Caco-2 (cell line): ENCODE measurements around the gene NOL11. TPM values are rescaled to one million over a fixed set of nuclear protein-coding genes. Genes with fewer than 3 reads are reported as not detected.

Experiments used
- BruUV-seq: library from RNA; stranded (reverse); fragments of 400-500 nt; replicated peaks from 2 replicates; lab custom pipeline; 2021; lab: Mats Ljungman, UMichigan
- CTCF ChIA-PET: fragments of 300-600 bp; sonication (Branson Sonifier 250); formaldehyde crosslinking; loops from one replicate; lab custom pipeline; 2022; ENCODE audit warnings: antibody characterized with exemption; lab: Charles Lee
- POLR2A ChIA-PET: fragments of 300-600 bp; sonication (Branson Sonifier 250); formaldehyde crosslinking; loops from one replicate; lab custom pipeline; 2022; ENCODE audit warnings: antibody characterized with exemption; lab: Charles Lee
- DNase-seq, 2 experiments: peaks; one replicate each; pipeline versions ENCODE4 v3.0.0 to v3.0.0-alpha.2; 2020 to 2022
- H3K27me3 ChIP-seq: replicated peaks from 2 replicates; pipeline ENCODE4 v1.6.0; 2011; ENCODE audit warnings: low read length; ENCODE audit not compliant: control insufficient read depth, insufficient read depth
- H3K36me3 ChIP-seq: 2 replicates; pipeline ENCODE4 v1.5.1; 2011; ENCODE audit warnings: low read length; ENCODE audit not compliant: control insufficient read depth, insufficient read depth
- H3K4me1 ChIP-seq: fragments of 250-450 bp; sonication (Bioruptor Pico); 2 replicates; pipeline ENCODE4 v1.5.1; 2020; ENCODE audit warnings: mild to moderate bottlenecking
- H3K4me3 ChIP-seq: 2 replicates; pipeline ENCODE4 v1.5.1; 2011; ENCODE audit warnings: low read depth, mild to moderate bottlenecking, control low read depth, low read length
- H3K9me3 ChIP-seq: fragments of 250-450 bp; sonication (Bioruptor Pico); 2 replicates; pipeline ENCODE4 v1.5.1; 2020; ENCODE audit warnings: mild to moderate bottlenecking, moderate library complexity
- H3K27ac Mint-ChIP-seq: one replicate; pipeline ENCODE4 v1.8.0; 2022; ENCODE audit warnings: mixed read lengths; ENCODE audit not compliant: unreplicated experiment
- H3K27me3 Mint-ChIP-seq: one replicate; pipeline ENCODE4 v1.8.0; 2022; ENCODE audit warnings: mixed read lengths; ENCODE audit not compliant: insufficient read depth, unreplicated experiment
- H3K36me3 Mint-ChIP-seq: one replicate; pipeline ENCODE4 v1.8.0; 2022; ENCODE audit warnings: mild to moderate bottlenecking, mixed read lengths; ENCODE audit not compliant: insufficient read depth, unreplicated experiment
- H3K4me1 Mint-ChIP-seq: one replicate; pipeline ENCODE4 v1.8.0; 2022; ENCODE audit warnings: low read depth, mixed read lengths; ENCODE audit not compliant: unreplicated experiment
- H3K4me3 Mint-ChIP-seq: one replicate; pipeline ENCODE4 v1.8.0; 2022; ENCODE audit warnings: mild to moderate bottlenecking, moderate library complexity, mixed read lengths; ENCODE audit not compliant: unreplicated experiment
- H3K9me3 Mint-ChIP-seq: one replicate; pipeline ENCODE4 v1.8.0; 2022; ENCODE audit warnings: mixed read lengths; ENCODE audit not compliant: unreplicated experiment
- intact Hi-C: fragments of 100-400 bp; cut with micrococcal nuclease; formaldehyde crosslinking; loops from one replicate; pipeline ENCODE4 v1.10.0; 2022; ENCODE audit not compliant: unreplicated experiment
- total RNA-seq: library from RNA; stranded (reverse); gene quantifications from 2 replicates; pipeline ENCODE4 v1.2.3, GENCODE V29; 2022
- TF ChIP-seq, protein P1 (sequence below), 2 experiments: fragments of 200-600 bp in 1 of 2; IDR thresholded peaks; 1 replicate in 1 of 2; 2 replicates in 1 of 2; pipeline versions ENCODE4 v1.5.1 to v1.8.0; 2011 to 2022; ENCODE audit warnings: antibody characterized with exemption in 1 of 2, control low read depth in 1 of 2, inconsistent platforms in 1 of 2, low read depth in 1 of 2, low read length in 1 of 2, mild to moderate bottlenecking in 1 of 2, moderate library complexity in 1 of 2; ENCODE audit not compliant: insufficient read depth in 1 of 2, severe bottlenecking in 1 of 2, unreplicated experiment in 1 of 2

The NOL11 gene
- total RNA-seq, 1 experiment from 2014 or later, result 73.6 TPM

DNA sequence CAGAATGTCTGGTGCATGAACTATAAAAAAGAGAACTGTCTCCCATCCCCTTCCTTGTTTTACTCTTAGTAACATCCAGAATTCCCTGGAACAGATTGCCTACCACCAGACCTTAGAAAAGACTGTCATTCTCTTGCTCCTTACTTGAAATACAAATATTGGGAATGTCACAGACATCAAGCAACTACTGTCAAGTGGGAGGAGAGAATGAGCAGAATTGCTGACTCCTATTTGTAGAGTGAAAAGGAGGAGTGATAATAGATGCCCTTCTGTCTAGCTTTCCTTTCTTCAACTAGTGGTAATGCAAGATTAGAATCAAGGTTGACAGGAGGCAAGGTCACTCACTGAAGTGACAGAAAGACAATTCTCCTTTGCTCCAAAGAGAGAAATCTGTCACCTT is 23.9 kb upstream of the NOL11 start:
- Mint-ChIP-seq H3K27me3 (peaks cover 5% of the 10 kb centered on the region), H3K36me3 (no peaks in the 10 kb centered on the region), H3K27ac (no peak overlapping the region), H3K9me3 (no peaks in the 10 kb centered on the region), H3K4me3 (no peak overlapping the region), H3K4me1 (peaks cover 6% of the 10 kb centered on the region)
- CTCF ChIA-PET, result no interaction called here
- no peaks in the 10 kb centered on the region for H3K9me3 ChIP-seq
- no peaks in the 10 kb centered on the region for H3K27me3 ChIP-seq
- no peaks in the 10 kb centered on the region for H3K36me3 ChIP-seq
- TF ChIP-seq, protein P1, sequence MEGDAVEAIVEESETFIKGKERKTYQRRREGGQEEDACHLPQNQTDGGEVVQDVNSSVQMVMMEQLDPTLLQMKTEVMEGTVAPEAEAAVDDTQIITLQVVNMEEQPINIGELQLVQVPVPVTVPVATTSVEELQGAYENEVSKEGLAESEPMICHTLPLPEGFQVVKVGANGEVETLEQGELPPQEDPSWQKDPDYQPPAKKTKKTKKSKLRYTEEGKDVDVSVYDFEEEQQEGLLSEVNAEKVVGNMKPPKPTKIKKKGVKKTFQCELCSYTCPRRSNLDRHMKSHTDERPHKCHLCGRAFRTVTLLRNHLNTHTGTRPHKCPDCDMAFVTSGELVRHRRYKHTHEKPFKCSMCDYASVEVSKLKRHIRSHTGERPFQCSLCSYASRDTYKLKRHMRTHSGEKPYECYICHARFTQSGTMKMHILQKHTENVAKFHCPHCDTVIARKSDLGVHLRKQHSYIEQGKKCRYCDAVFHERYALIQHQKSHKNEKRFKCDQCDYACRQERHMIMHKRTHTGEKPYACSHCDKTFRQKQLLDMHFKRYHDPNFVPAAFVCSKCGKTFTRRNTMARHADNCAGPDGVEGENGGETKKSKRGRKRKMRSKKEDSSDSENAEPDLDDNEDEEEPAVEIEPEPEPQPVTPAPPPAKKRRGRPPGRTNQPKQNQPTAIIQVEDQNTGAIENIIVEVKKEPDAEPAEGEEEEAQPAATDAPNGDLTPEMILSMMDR (IDR thresholded peaks at IDR 0.05; ENCODE audit: insufficient read depth in 1 of 2, low read depth in 1 of 2, low read length in 1 of 2, severe bottlenecking in 1 of 2, unreplicated experiment in 1 of 2), result no peak
- intact Hi-C loops, result no loop called here
- POLR2A ChIA-PET, result no interaction called here
- H3K4me3 ChIP-seq, result no peak overlapping the region
- no TSS peak for BruUV-seq
- DNase-seq, result no peak
- no peaks in the 10 kb centered on the region for H3K4me1 ChIP-seq

GRCh38 chr17:67696347-67696746 is 21.4 kb upstream of the NOL11 start:
- TF ChIP-seq, protein P1 (IDR thresholded peaks at IDR 0.05; ENCODE audit: insufficient read depth in 1 of 2, low read depth in 1 of 2, low read length in 1 of 2, severe bottlenecking in 1 of 2, unreplicated experiment in 1 of 2), result no peak
- Mint-ChIP-seq H3K27ac (no peak overlapping the region), H3K4me3 (no peak overlapping the region), H3K36me3 (no peaks in the 10 kb centered on the region), H3K4me1 (peaks cover 6% of the 10 kb centered on the region), H3K9me3 (no peaks in the 10 kb centered on the region), H3K27me3 (peaks cover 5% of the 10 kb centered on the region)
- Histone ChIP-seq H3K4me1 (no peaks in the 10 kb centered on the region), H3K4me3 (no peak overlapping the region), H3K36me3 (no peaks in the 10 kb centered on the region), H3K27me3 (no peaks in the 10 kb centered on the region), H3K9me3 (0 out of 2 replicates have a peak, but pooled peaks cover 4% of the 10 kb centered on the region)
- ChIA-PET POLR2A (no interaction called here), CTCF (no interaction called here)
- BruUV-seq, result no TSS peak
- intact Hi-C loops, result no loop called here
- DNase-seq, result no peak

- no TSS peak for BruUV-seq
- H3K36me3 ChIP-seq, result no peaks in the 10 kb centered on the region
- no peak overlapping the region for H3K4me3 Mint-ChIP-seq
- H3K4me1 Mint-ChIP-seq, result peaks cover 6% of the 10 kb centered on the region
- no peak overlapping the region for H3K4me3 ChIP-seq
- intact Hi-C loops, result no loop called here
- H3K27me3 ChIP-seq, result no peaks in the 10 kb centered on the region
- TF ChIP-seq, protein P1 (IDR thresholded peaks at IDR 0.05; ENCODE audit: insufficient read depth in 1 of 2, low read depth in 1 of 2, low read length in 1 of 2, severe bottlenecking in 1 of 2, unreplicated experiment in 1 of 2), result no peak
- CTCF ChIA-PET, result interaction anchor here (0.9 kb wide), 1 partner anchor 322 kb away, joined by 3 read pairs; no protein-coding TSS in a partner anchor
- DNase-seq, result no peak
- peaks cover 5% of the 10 kb centered on the region for H3K27me3 Mint-ChIP-seq
- no peaks in the 10 kb centered on the region for H3K4me1 ChIP-seq
- no peaks in the 10 kb centered on the region for H3K36me3 Mint-ChIP-seq
- H3K27ac Mint-ChIP-seq, result no peak overlapping the region
- no peaks in the 10 kb centered on the region for H3K9me3 Mint-ChIP-seq
- POLR2A ChIA-PET, result no interaction called here
- H3K9me3 ChIP-seq, result 0 out of 2 replicates have a peak, but pooled peaks cover 4% of the 10 kb centered on the region
These were observed 20.8 kb upstream of the NOL11 start for GRCh38 chr17:67696853-67697498.
